Tibial artery (tissue), 4 donors: ENCODE measurements around the gene RERE.
A peak's percentile ranks its signal among the peaks of the same experiment; 100 is the strongest.

Experiments
- DNase-seq, 2 donors: peaks; one replicate each; pipeline ENCODE4 v3.0.0-alpha.2; 2019
- H3K27ac ChIP-seq, 2 donors: fragments of 200-600 bp; sonication (generic) in 1 of 2; 1 replicate in 1 of 2; 2 replicates in 1 of 2; pipeline ENCODE4 v1.5.1; 2018 to 2019; ENCODE audit warnings: mild to moderate bottlenecking in 1 of 2
- H3K27me3 ChIP-seq, 2 donors: fragments of 200-600 bp; sonication (generic) in 1 of 2; one replicate each; pipeline versions ENCODE4 v1.5.1 to v1.6.0; 2016 to 2019
- H3K36me3 ChIP-seq, 3 donors: fragments of 200-600 bp; sonication (generic) in 2 of 3; one replicate each; pipeline ENCODE4 v1.5.1; 2016 to 2019; ENCODE audit warnings: mild to moderate bottlenecking in 2 of 3
- H3K4me1 ChIP-seq, 4 donors: fragments of 200-600 bp; sonication (generic) in 2 of 4; 1 replicate in 3 of 4; 2 replicates in 1 of 4; pipeline ENCODE4 v1.5.1; 2016 to 2019
- H3K4me3 ChIP-seq, 2 donors: fragments of 200-600 bp; sonication (generic) in 1 of 2; 1 replicate in 1 of 2; 2 replicates in 1 of 2; pipeline ENCODE4 v1.5.1; 2018 to 2019; ENCODE audit warnings: mild to moderate bottlenecking in 2 of 2
- H3K9me3 ChIP-seq, 3 donors: fragments of 200-600 bp; sonication (generic) in 1 of 3; one replicate each; pipeline ENCODE4 v1.5.1; 2016 to 2019
- CTCF ChIP-seq, 2 experiments: fragments of 200-600 bp in 1 of 2; fragments of 450-650 bp in 1 of 2; IDR thresholded peaks; one replicate each; pipeline ENCODE4 v1.5.1; 2017 to 2019; ENCODE audit warnings: antibody characterized with exemption in 2 of 2, mild to moderate bottlenecking in 1 of 2, moderate library complexity in 1 of 2
- intact Hi-C: fragments of 100-400 bp; cut with DNase I; formaldehyde crosslinking; loops from one replicate; pipeline ENCODE4 v1.15.0; 2023; ENCODE audit warnings: low total_unique reads

RERE gene

GRCh38 chr1:8424539-8425116 lies 392.8 kb downstream of the RERE start:
- Histone ChIP-seq H3K9me3 (no peaks in the 10 kb centered on the region), H3K4me1 (peaks cover 0 to 36% (median 25%) of the 10 kb centered on the region in 4 donors), H3K36me3 (peaks cover 0 to 6% (median 0%) of the 10 kb centered on the region in 3 donors), H3K27me3 (no peaks in the 10 kb centered on the region), H3K27ac (peak overlapping the region; percentile 95 to 99), H3K4me3 (peak overlapping the region; percentile 73 to 96)
- no peak for TF ChIP-seq CTCF (IDR thresholded peaks at IDR 0.05)
- peak; percentile 71 to 82 for DNase-seq
- intact Hi-C loops = loop anchor here (10.0 kb wide), 1 partner anchor 280 kb away; no protein-coding TSS in a partner anchor

GRCh38 chr1:8423692-8424538 lies 393.5 kb downstream of the RERE start:
- DNase-seq = peak; percentile 58 to 81
- H3K36me3 ChIP-seq = peaks cover 0 to 6% (median 0%) of the 10 kb centered on the region in 3 donors
- peaks cover 0 to 43% (median 32%) of the 10 kb centered on the region in 4 donors for H3K4me1 ChIP-seq
- H3K4me3 ChIP-seq = peak overlapping the region; percentile 73 to 96
- H3K9me3 ChIP-seq = no peaks in the 10 kb centered on the region
- H3K27ac ChIP-seq = peak overlapping the region; percentile 95 to 99
- intact Hi-C loops = loop anchor here (10.0 kb wide), 1 partner anchor 281 kb away; no protein-coding TSS in a partner anchor
- TF ChIP-seq CTCF (IDR thresholded peaks at IDR 0.05) = peak; percentile 7 to 21
- H3K27me3 ChIP-seq = no peaks in the 10 kb centered on the region

GRCh38 chr1:8423269-8423691 lies 394.2 kb downstream of the RERE start:
- Histone ChIP-seq H3K9me3 (no peaks in the 10 kb centered on the region), H3K36me3 (peaks cover 0 to 9% (median under 1%) of the 10 kb centered on the region in 3 donors), H3K4me3 (peak overlapping the region; percentile 73 to 96), H3K27me3 (no peaks in the 10 kb centered on the region), H3K4me1 (peaks cover 0 to 45% (median 38%) of the 10 kb centered on the region in 4 donors), H3K27ac (peak overlapping the region; percentile 95 to 99)
- peak in 1 of 2 donors; percentile 73 for DNase-seq
- intact Hi-C loops = loop anchor here (10.0 kb wide), 1 partner anchor 282 kb away; no protein-coding TSS in a partner anchor
- TF ChIP-seq CTCF (IDR thresholded peaks at IDR 0.05) = no peak

GRCh38 chr1:8422510-8423268 lies 394.8 kb downstream of the RERE start:
- peaks cover 0 to 11% (median 4%) of the 10 kb centered on the region in 3 donors for H3K36me3 ChIP-seq
- no peaks in the 10 kb centered on the region for H3K27me3 ChIP-seq
- peaks cover 0 to 45% (median 41%) of the 10 kb centered on the region in 4 donors for H3K4me1 ChIP-seq
- no peak for TF ChIP-seq CTCF (IDR thresholded peaks at IDR 0.05)
- H3K27ac ChIP-seq = peak overlapping the region; percentile 95 to 99
- intact Hi-C loops = loop anchor here (10.0 kb wide), 1 partner anchor 282 kb away; no protein-coding TSS in a partner anchor
- peak; percentile 37 to 69 for DNase-seq
- H3K9me3 ChIP-seq = no peaks in the 10 kb centered on the region
- peak overlapping the region; percentile 73 to 96 for H3K4me3 ChIP-seq

GRCh38 chr1:8421721-8422120 lies 395.7 kb downstream of the RERE start:
- intact Hi-C loops = loop anchor here (10.0 kb wide), 1 partner anchor 283 kb away; no protein-coding TSS in a partner anchor
- H3K36me3 ChIP-seq = peaks cover 0 to 11% (median 5%) of the 10 kb centered on the region in 3 donors
- peak overlapping the region; percentile 73 to 96 for H3K4me3 ChIP-seq
- no peaks in the 10 kb centered on the region for H3K27me3 ChIP-seq
- peak in 1 of 2 donors; percentile 34 for DNase-seq
- peaks cover 0 to 54% (median 49%) of the 10 kb centered on the region in 4 donors for H3K4me1 ChIP-seq
- no peak for TF ChIP-seq CTCF (IDR thresholded peaks at IDR 0.05)
- no peaks in the 10 kb centered on the region for H3K9me3 ChIP-seq
- peak overlapping the region; percentile 95 to 99 for H3K27ac ChIP-seq
